ACC112 (cell line): ENCODE measurements around the gene ZNF341.
"Not testable (repeated sequence)": the region's sequence is repeated elsewhere in the genome, so short reads cannot be mapped to it uniquely, and the experiment has no call there.

Experiments
- H2AFZ ChIP-seq: fragments of 200-600 bp; sonication (generic); one replicate; pipeline ENCODE4 v1.6.0; 2017; ENCODE audit warnings: antibody characterized with exemption, low read length; ENCODE audit not compliant: unreplicated experiment
- H3K27ac ChIP-seq: fragments of 200-600 bp; sonication (generic); 2 replicates; pipeline ENCODE4 v1.5.1; 2014; ENCODE audit warnings: low read depth, mild to moderate bottlenecking, antibody characterized with exemption, low read length, moderate library complexity
- H3K27me3 ChIP-seq: fragments of 200-600 bp; sonication (generic); 2 replicates; pipeline ENCODE4 v1.6.1; 2014; ENCODE audit warnings: mild to moderate bottlenecking, antibody characterized with exemption, low read length, moderate library complexity, mixed read lengths; ENCODE audit not compliant: insufficient read depth
- H3K36me3 ChIP-seq: fragments of 200-600 bp; sonication (generic); 2 replicates; pipeline ENCODE4 v1.6.1; 2016; ENCODE audit warnings: mild to moderate bottlenecking, antibody characterized with exemption, low read length, moderate library complexity, mixed read lengths; ENCODE audit not compliant: insufficient read depth
- H3K4me1 ChIP-seq: fragments of 200-600 bp; sonication (generic); one replicate; pipeline ENCODE4 v1.6.1; 2016; ENCODE audit warnings: low read length, mixed read lengths; ENCODE audit not compliant: insufficient read depth, unreplicated experiment, control insufficient read depth
- H3K4me3 ChIP-seq: fragments of 200-600 bp; sonication (generic); 2 replicates; pipeline ENCODE4 v1.5.1; 2014; ENCODE audit warnings: mild to moderate bottlenecking, low read depth, low read length
- H3K79me2 ChIP-seq: fragments of 200-600 bp; sonication (generic); one replicate; pipeline ENCODE4 v1.6.0; 2016; ENCODE audit warnings: low read length; ENCODE audit not compliant: control insufficient read depth, unreplicated experiment, insufficient read depth

ZNF341 gene

DNA sequence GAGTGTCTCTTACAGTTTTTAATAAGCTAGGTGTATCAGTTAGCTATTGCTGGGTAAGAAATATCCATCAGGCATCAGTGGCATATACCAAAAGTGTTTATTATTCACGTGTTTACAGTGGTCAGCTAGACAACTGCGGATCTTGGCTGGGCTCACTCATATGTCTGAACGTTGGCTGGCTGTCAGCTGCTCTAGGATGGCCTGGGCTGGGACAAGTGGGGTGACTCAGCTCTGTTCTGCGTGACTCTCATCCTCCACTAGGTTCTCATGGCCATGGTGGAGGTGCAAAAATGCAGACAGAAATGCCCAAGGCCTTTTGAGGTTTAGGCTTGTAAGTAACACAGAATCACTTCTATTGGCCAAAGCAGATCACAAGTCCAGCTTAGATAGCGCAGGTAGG lies 22.0 kb downstream of the ZNF341 start:
- H3K4me1 ChIP-seq = no peaks in the 10 kb centered on the region
- no peak overlapping the region for H2AFZ ChIP-seq
- no peaks in the 10 kb centered on the region for H3K27me3 ChIP-seq
- H3K27ac ChIP-seq = no peak overlapping the region
- H3K79me2 ChIP-seq = no peaks in the 10 kb centered on the region
- peaks cover 16% of the 10 kb centered on the region; the same call in 1 of the 2 replicates for H3K36me3 ChIP-seq
- no peak overlapping the region for H3K4me3 ChIP-seq

DNA sequence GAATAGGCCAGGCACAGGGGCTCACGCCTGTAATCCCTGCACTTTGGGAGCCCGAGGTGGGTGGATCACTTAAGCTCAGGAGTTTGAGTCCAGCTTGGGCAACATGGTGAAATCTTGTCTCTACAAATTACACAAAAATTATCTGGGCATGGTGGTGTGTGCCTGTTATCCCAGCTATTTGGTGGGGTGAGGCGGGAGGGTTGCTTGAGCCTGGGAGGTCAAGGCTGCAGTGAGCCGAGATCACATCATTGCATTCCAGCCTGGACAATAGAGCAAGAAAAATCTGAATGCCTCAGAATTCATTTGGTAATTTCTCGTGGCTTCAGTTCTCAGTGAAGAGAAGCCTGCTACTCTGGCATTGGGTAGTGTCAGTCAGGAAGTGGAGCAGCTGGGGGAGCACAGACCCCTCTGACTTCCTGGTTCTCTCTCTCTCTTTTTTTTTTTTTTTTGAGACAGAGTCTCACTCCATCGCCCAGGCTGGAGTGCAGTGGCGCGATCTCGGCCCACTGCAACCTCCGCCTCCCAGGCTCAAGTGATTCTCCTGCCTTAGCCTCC lies 24.2 kb downstream of the ZNF341 start:
- H3K27ac ChIP-seq, H2AFZ ChIP-seq: not testable (repeated sequence)
- peaks cover 16% of the 10 kb centered on the region; the same call in 1 of the 2 replicates for H3K36me3 ChIP-seq

DNA sequence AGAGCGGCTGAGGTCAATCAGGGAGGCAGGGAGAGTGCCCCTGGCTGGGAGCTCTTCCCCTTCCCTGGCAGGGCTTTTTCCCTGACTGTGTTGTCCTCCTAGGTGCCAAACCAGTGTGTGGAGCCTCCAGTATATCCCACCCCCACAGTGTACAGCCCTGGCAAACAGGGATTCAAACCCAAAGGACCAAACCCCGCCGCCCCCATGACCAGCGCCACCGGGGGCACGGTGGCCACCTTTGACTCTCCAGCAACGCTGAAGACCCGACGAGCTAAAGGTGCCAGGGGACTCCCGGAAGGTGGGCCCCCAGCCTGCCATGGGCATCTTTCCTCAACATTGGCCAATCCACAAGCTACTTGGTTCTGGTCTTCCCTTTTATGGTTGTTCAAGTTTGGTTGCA lies 25.2 kb downstream of the ZNF341 start:
- Histone ChIP-seq H2AFZ (no peak overlapping the region), H3K27ac (no peak overlapping the region), H3K27me3 (no peaks in the 10 kb centered on the region), H3K4me1 (no peaks in the 10 kb centered on the region), H3K36me3 (peaks cover 19% of the 10 kb centered on the region; the same call in 1 of the 2 replicates), H3K79me2 (no peaks in the 10 kb centered on the region), H3K4me3 (no peak overlapping the region)

More for the DNA sequence above, 24.2 kb downstream of the ZNF341 start:
- H3K27me3 ChIP-seq, H3K79me2 ChIP-seq, H3K4me3 ChIP-seq, H3K4me1 ChIP-seq: not testable (repeated sequence)

DNA sequence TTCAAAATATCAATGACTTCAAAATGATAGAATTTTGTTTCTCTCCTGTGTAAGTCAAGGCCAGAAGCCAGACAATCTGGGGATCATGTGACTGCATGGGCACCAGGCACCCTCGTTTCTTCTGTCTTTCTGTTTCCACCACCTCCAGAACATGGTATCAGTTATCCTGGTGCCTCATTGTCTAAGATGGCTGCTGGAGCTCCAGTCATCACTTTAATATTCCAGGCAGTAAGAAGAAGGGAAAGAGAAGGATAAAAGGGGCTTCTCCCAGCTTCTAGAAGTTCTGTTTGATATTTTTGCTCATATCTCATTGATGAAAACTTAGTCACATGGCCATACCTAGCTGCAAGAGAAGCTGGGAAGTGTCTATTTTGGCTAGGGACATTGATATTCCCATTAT lies 25.7 kb downstream of the ZNF341 start:
- H3K79me2 ChIP-seq = no peaks in the 10 kb centered on the region
- H3K4me3 ChIP-seq = no peak overlapping the region
- peaks cover 20% of the 10 kb centered on the region; the same call in 1 of the 2 replicates for H3K36me3 ChIP-seq
- no peak overlapping the region for H3K27ac ChIP-seq
- H2AFZ ChIP-seq = no peak overlapping the region
- H3K27me3 ChIP-seq = no peaks in the 10 kb centered on the region
- H3K4me1 ChIP-seq = no peaks in the 10 kb centered on the region

DNA sequence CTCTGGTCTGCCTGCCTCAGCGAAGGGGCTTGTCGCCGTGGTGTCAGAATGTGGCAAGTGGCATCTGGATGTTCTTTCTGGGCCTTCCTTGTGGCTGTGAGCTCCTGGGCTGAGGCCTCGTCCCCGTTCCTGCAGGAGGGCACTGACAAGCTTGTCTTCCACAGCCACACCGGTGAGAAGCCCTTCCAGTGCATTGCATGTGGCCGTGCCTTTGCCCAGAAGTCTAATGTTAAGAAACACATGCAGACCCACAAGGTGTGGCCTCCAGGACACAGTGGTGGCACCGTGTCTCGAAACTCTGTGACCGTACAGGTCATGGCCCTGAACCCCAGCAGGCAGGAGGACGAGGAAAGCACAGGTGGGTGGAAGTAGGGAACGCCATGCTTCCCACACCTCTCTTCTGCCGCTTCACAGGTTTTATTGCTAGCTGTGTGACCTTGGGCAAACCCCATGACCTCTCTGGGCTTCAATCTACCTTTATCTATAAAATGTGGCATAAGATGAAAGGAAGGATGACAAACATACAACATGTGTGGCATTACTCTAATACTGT lies 30.0 kb downstream of the ZNF341 start:
- Histone ChIP-seq H3K79me2 (no peaks in the 10 kb centered on the region), H3K36me3 (peaks cover 11% of the 10 kb centered on the region; the same call in 1 of the 2 replicates), H3K27me3 (no peaks in the 10 kb centered on the region), H3K27ac (no peak overlapping the region), H3K4me1 (no peaks in the 10 kb centered on the region), H2AFZ (no peak overlapping the region), H3K4me3 (no peak overlapping the region)

DNA sequence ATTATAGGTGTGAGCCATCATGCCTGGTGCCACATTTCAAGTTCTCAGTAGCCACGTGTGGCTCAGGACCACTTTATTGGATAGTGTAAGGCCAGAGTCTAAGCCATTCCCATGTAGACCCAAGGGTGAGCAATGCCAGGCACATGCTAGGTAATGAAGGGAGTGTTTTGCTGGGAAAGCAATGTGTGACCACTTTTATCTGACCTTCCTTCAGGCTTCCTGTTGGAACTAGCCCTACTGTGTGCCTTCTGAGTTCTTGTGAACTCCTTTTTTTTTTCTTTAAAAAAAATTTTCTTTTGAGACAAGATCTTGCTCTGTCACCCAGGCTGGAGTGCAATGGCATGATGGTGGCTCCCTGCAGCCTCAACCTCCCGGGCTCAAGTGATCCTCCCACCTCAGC lies 33.3 kb downstream of the ZNF341 start:
- Histone ChIP-seq H3K27ac (no peak overlapping the region), H2AFZ (no peak overlapping the region), H3K4me1 (no peaks in the 10 kb centered on the region), H3K36me3 (peaks cover 4% of the 10 kb centered on the region; the same call in 1 of the 2 replicates), H3K4me3 (no peak overlapping the region), H3K27me3 (no peaks in the 10 kb centered on the region), H3K79me2 (no peaks in the 10 kb centered on the region)

DNA sequence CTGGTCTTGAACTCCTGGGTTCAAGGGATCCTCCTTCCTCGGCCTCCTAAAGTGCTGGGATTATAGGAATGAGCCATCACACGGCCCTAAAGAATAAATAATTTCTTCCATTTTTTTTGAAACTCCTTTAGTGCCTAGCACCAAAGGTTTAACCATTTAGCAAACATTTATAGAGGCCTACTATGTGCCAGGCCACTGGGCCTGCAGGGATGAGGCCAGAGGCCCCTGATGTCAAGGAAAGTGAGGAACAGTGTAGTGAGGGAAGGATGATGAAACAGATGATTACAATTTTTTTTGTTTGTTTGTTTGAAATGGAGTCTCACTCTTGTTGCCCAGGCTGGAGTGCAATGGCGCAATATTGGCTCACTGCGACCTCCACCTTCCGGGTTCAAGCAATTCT lies 33.8 kb downstream of the ZNF341 start:
- Histone ChIP-seq H3K36me3 (peaks cover 4% of the 10 kb centered on the region; the same call in 1 of the 2 replicates), H3K4me1 (no peaks in the 10 kb centered on the region), H2AFZ (no peak overlapping the region), H3K4me3 (no peak overlapping the region), H3K79me2 (no peaks in the 10 kb centered on the region), H3K27me3 (no peaks in the 10 kb centered on the region), H3K27ac (no peak overlapping the region)

DNA sequence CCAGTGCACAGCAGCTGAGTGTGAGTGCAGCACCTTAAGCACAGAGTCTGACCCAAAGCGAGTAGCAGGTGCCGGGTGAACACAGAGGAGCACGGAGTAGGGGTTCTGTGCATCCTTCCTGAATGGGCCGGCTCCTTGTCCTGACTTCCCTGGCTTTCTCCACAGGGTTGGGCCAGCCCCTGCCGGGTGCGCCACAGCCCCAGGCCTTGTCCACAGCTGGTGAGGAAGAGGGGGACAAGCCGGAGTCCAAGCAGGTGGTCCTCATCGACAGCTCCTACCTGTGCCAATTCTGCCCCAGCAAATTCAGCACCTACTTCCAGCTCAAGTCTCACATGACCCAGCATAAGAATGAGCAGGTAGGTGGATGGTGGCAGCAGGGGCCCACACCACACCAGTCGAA lies 34.9 kb downstream of the ZNF341 start:
- no peak overlapping the region for H3K4me3 ChIP-seq
- no peaks in the 10 kb centered on the region for H3K27me3 ChIP-seq
- H3K36me3 ChIP-seq = peaks cover 4% of the 10 kb centered on the region; the same call in 1 of the 2 replicates
- no peak overlapping the region for H2AFZ ChIP-seq
- H3K79me2 ChIP-seq = no peaks in the 10 kb centered on the region
- no peaks in the 10 kb centered on the region for H3K4me1 ChIP-seq
- no peak overlapping the region for H3K27ac ChIP-seq

DNA sequence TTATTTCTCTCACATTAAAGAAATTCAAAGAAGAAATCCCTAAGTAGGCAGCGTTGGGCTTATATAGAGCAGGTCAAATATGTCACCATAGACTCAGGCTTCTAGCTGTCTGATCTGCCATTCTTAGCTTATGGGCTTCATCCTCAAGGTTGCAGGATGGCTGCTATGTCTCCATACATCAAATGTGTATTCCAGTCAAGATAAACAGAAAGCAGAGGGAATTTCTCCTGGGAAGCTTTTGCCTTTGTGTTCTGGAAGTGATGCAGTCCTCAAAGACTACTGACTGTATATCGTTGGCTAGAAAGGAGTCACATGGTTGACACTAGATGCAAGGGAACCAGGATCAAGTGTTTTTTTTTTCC lies 36.0 kb downstream of the ZNF341 start:
- Histone ChIP-seq H3K79me2 (no peaks in the 10 kb centered on the region), H3K27ac (no peak overlapping the region), H3K27me3 (no peaks in the 10 kb centered on the region), H3K4me1 (no peaks in the 10 kb centered on the region), H3K36me3 (no peaks in the 10 kb centered on the region), H2AFZ (no peak overlapping the region), H3K4me3 (no peak overlapping the region)

DNA sequence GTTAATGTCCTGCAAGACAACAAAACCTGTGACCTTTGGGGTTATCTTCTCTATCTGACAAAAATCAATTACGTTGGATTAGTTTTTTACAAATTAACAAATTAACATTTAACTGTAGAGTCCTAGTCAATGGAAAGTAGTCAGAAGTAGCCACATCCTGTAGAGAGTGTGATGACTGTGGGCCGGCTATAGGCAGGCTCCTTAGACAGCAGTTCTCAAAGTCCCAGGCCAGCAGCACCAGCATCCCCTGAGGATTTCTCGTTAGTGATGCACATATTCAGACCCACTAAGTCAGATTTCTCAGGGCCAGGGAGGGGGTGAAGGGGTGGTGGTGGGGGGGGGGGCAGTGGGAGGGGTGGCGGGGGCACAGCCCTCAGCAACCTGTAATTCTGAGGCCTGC lies 37.2 kb downstream of the ZNF341 start:
- Histone ChIP-seq H3K27me3 (no peaks in the 10 kb centered on the region), H3K4me3 (no peak overlapping the region), H3K79me2 (no peaks in the 10 kb centered on the region), H3K27ac (no peak overlapping the region), H2AFZ (no peak overlapping the region), H3K4me1 (no peaks in the 10 kb centered on the region), H3K36me3 (no peaks in the 10 kb centered on the region)

DNA sequence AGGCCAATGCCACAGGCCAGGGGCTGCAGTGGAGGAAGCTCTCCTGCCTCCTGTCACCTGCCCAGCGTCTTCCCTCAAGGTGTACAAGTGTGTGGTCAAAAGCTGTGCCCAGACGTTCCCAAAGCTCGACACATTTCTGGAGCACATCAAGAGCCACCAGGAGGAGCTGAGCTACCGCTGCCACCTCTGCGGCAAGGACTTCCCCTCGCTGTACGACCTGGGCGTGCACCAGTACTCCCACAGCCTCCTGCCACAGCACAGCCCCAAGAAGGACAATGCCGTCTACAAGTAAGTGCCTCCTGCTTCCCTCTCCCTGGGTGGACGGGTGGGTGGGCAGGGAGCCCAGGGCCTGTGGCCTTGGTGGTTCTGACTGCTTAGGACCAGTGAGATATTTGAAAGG lies 38.2 kb downstream of the ZNF341 start:
- Histone ChIP-seq H3K27ac (no peak overlapping the region), H3K36me3 (no peaks in the 10 kb centered on the region), H3K27me3 (no peaks in the 10 kb centered on the region), H3K4me1 (no peaks in the 10 kb centered on the region), H3K79me2 (no peaks in the 10 kb centered on the region), H3K4me3 (no peak overlapping the region), H2AFZ (no peak overlapping the region)
